Peyer's patch (tissue), 4 donors: Measurements from ENCODE around the gene MIA2.

Experiments
- CTCF ChIP-seq, 6 experiments: fragments of 450-650 bp in 4 of 6; fragments of 200-600 bp in 2 of 6; sonication (generic) in 1 of 6; IDR thresholded peaks; one replicate each; pipeline ENCODE4 v1.5.1; 2017 to 2019; ENCODE audit warnings: antibody characterized with exemption in 6 of 6, mild to moderate bottlenecking in 3 of 6, moderate library complexity in 1 of 6
- POLR2A ChIP-seq, 2 donors: fragments of 450-650 bp; IDR thresholded peaks; one replicate each; pipeline ENCODE4 v1.5.1; 2017; ENCODE audit warnings: antibody characterized with exemption in 2 of 2, mild to moderate bottlenecking in 2 of 2, moderate library complexity in 2 of 2

GRCh38 chr14:39267608-39268005 is 33.9 kb downstream of the MIA2 start:
- no peak for TF ChIP-seq CTCF (IDR thresholded peaks at IDR 0.05)
- no peak for TF ChIP-seq POLR2A (IDR thresholded peaks at IDR 0.05)
